Thyroid gland (tissue), 4 donors: Measurements from ENCODE around the gene CEACAM1.

ENCODE experiments used
- CTCF ChIP-seq, 6 experiments: fragments of 200-600 bp in 3 of 6; fragments of 450-650 bp in 3 of 6; sonication (generic) in 3 of 6; IDR thresholded peaks; one replicate each; pipeline ENCODE4 v1.5.1; 2016 to 2019; ENCODE audit warnings: antibody characterized with exemption in 6 of 6, mild to moderate bottlenecking in 2 of 6, inconsistent platforms in 1 of 6, moderate library complexity in 1 of 6
- POLR2A ChIP-seq, 2 donors: fragments of 450-650 bp; IDR thresholded peaks; one replicate each; pipeline ENCODE4 v1.6.1; 2017; ENCODE audit warnings: antibody characterized with exemption in 2 of 2, mild to moderate bottlenecking in 2 of 2, moderate library complexity in 1 of 2

- TF ChIP-seq CTCF (IDR thresholded peaks at IDR 0.05): no peak
- no peak for TF ChIP-seq POLR2A (IDR thresholded peaks at IDR 0.05)
These were observed 19.3 kb downstream of the CEACAM1 start for GRCh38 chr19:42508892-42509444.
